Thoracic aorta (tissue), 2 donors: ENCODE results near the gene SORD. TPM values are rescaled to one million over a fixed set of nuclear protein-coding genes. Genes with fewer than 3 reads are reported as not detected.
"Not testable (repeated sequence)": the region's sequence is repeated elsewhere in the genome, so short reads cannot be mapped to it uniquely, and the experiment has no call there.

ENCODE experiments used
- ATAC-seq: fragments of 150-250 bp; one replicate; pipeline ENCODE4 v1.8.0; 2017; ENCODE audit warnings: low read depth; ENCODE audit not compliant: insufficient number of reproducible peaks, low FRiP score
- DNase-seq: peaks from one replicate; pipeline ENCODE4 v3.0.0-alpha.2; 2020; ENCODE audit warnings: low spot score
- H3K27ac ChIP-seq, 2 donors: fragments of 200-600 bp; sonication (generic); 1 replicate in 1 of 2; 2 replicates in 1 of 2; pipeline ENCODE4 v1.5.1; 2016; ENCODE audit warnings: mild to moderate bottlenecking in 2 of 2, moderate library complexity in 2 of 2
- H3K27me3 ChIP-seq: fragments of 200-600 bp; sonication (generic); replicated peaks from 2 replicates; pipeline ENCODE4 v1.6.0; 2016; ENCODE audit warnings: mild to moderate bottlenecking; ENCODE audit not compliant: insufficient read depth
- H3K36me3 ChIP-seq: fragments of 200-600 bp; sonication (generic); one replicate; pipeline ENCODE4 v1.5.1; 2016
- H3K4me1 ChIP-seq, 2 donors: fragments of 200-600 bp; sonication (generic); 1 replicate in 1 of 2; 2 replicates in 1 of 2; pipeline versions ENCODE4 v1.5.1 to v1.6.0; 2016; ENCODE audit warnings: low read depth in 2 of 2, mild to moderate bottlenecking in 1 of 2; ENCODE audit not compliant: control insufficient read depth in 1 of 2
- H3K4me3 ChIP-seq: fragments of 200-600 bp; sonication (generic); 2 replicates; pipeline ENCODE4 v1.5.1; 2016; ENCODE audit warnings: mild to moderate bottlenecking
- H3K9me3 ChIP-seq: fragments of 200-600 bp; sonication (generic); 2 replicates; pipeline ENCODE4 v1.5.1; 2016
- CTCF ChIP-seq: fragments of 200-600 bp; sonication (generic); IDR thresholded peaks from one replicate; pipeline ENCODE4 v1.5.1; 2019; ENCODE audit warnings: antibody characterized with exemption
- total RNA-seq, 2 donors: library from RNA; depleted of rRNA; stranded (reverse); fragments of >200 nt; gene quantifications; one replicate each; pipeline versions ENCODE4 v1.1.0 to v1.2.3, GENCODE V29; 2016

The SORD gene
- total RNA-seq: 10 to 100 TPM in 1 of 2 donors, 1 to 10 TPM in 1; 6.6 to 10.7 TPM

GRCh38 chr15:45022871-45023658 lies at the start of gene SORD:
Gene SORD, plus strand, starts transcription at chr15:45023195. Its CDS starts 89 bp downstream, at chr15:45023284.
- Histone ChIP-seq H3K36me3 (no peaks in the 10 kb centered on the region), H3K27ac (peak within 1 kb of the TSS; percentile 65 to 69), H3K27me3 (no peaks in the 10 kb centered on the region), H3K4me3 (peak within 1 kb of the TSS; percentile 88), H3K9me3 (no peaks in the 10 kb centered on the region), H3K4me1 (peaks cover 5 to 15% of the 10 kb centered on the region in 2 donors)
- DNase-seq (peak; percentile 66), ATAC-seq (peak; percentile 82)
- TF ChIP-seq CTCF: no peak

GRCh38 chr15:44976183-44976582 lies 46.8 kb upstream of the SORD start:
- H3K4me3 ChIP-seq, H3K27ac ChIP-seq, H3K9me3 ChIP-seq, DNase-seq, H3K4me1 ChIP-seq, H3K27me3 ChIP-seq, H3K36me3 ChIP-seq, ATAC-seq: not testable (repeated sequence)

- H3K27ac ChIP-seq, H3K9me3 ChIP-seq, DNase-seq, H3K36me3 ChIP-seq, H3K4me1 ChIP-seq, ATAC-seq, H3K4me3 ChIP-seq, H3K27me3 ChIP-seq: not testable (repeated sequence)
These were observed 45.2 kb upstream of the SORD start for GRCh38 chr15:44977781-44978180.

- H3K4me3 ChIP-seq, ATAC-seq: not testable (repeated sequence)
These were observed 43.2 kb upstream of the SORD start for GRCh38 chr15:44979617-44980339.

GRCh38 chr15:44984144-44984543 lies 38.9 kb upstream of the SORD start:
- not testable (repeated sequence) for DNase-seq, H3K4me3 ChIP-seq, H3K9me3 ChIP-seq, ATAC-seq, H3K36me3 ChIP-seq, H3K27me3 ChIP-seq, H3K4me1 ChIP-seq, H3K27ac ChIP-seq

More at GRCh38 chr15:44979617-44980339, 43.2 kb upstream of the SORD start:
- H3K9me3 ChIP-seq, H3K27me3 ChIP-seq, H3K27ac ChIP-seq, H3K4me1 ChIP-seq, H3K36me3 ChIP-seq, DNase-seq: not testable (repeated sequence)

GRCh38 chr15:44986346-44987055 lies 36.5 kb upstream of the SORD start:
- not testable (repeated sequence) for H3K27me3 ChIP-seq, H3K4me1 ChIP-seq, ATAC-seq, H3K27ac ChIP-seq, H3K4me3 ChIP-seq, H3K9me3 ChIP-seq, H3K36me3 ChIP-seq, DNase-seq

- H3K4me3 ChIP-seq, ATAC-seq: not testable (repeated sequence)
These were observed 35.3 kb upstream of the SORD start for GRCh38 chr15:44987711-44988110.

GRCh38 chr15:44988184-44988869 lies 34.7 kb upstream of the SORD start:
- H3K27me3 ChIP-seq, DNase-seq, H3K4me1 ChIP-seq, H3K27ac ChIP-seq, H3K4me3 ChIP-seq, ATAC-seq, H3K36me3 ChIP-seq, H3K9me3 ChIP-seq: not testable (repeated sequence)

More at GRCh38 chr15:44987711-44988110, 35.3 kb upstream of the SORD start:
- not testable (repeated sequence) for H3K27ac ChIP-seq, H3K36me3 ChIP-seq, H3K27me3 ChIP-seq, H3K9me3 ChIP-seq, H3K4me1 ChIP-seq, DNase-seq

GRCh38 chr15:44988870-44989219 lies 34.1 kb upstream of the SORD start:
- not testable (repeated sequence) for H3K4me3 ChIP-seq, H3K9me3 ChIP-seq, H3K36me3 ChIP-seq, H3K27me3 ChIP-seq, H3K4me1 ChIP-seq, DNase-seq, ATAC-seq, H3K27ac ChIP-seq

- not testable (repeated sequence) for H3K27me3 ChIP-seq, H3K9me3 ChIP-seq, H3K27ac ChIP-seq, ATAC-seq, H3K4me1 ChIP-seq, DNase-seq, H3K4me3 ChIP-seq, H3K36me3 ChIP-seq
These were observed 25.4 kb upstream of the SORD start for GRCh38 chr15:44997632-44998031.
